Endothelial cell of umbilical vein (primary cell): ENCODE measurements around the gene CLSTN1.

Experiments
- CTCF ChIP-seq, 2 donors: IDR thresholded peaks; 1 replicate in 1 of 2; 2 replicates in 1 of 2; pipeline ENCODE4 v1.5.1; 2011; ENCODE audit warnings: low read length in 2 of 2, mild to moderate bottlenecking in 2 of 2, moderate library complexity in 2 of 2, control low read depth in 1 of 2, inconsistent platforms in 1 of 2, low read depth in 1 of 2; ENCODE audit not compliant: insufficient read depth in 1 of 2; ENCODE audit errors: extremely low read depth in 1 of 2
- EZH2 ChIP-seq: IDR thresholded peaks from 2 replicates; pipeline ENCODE4 v1.6.1; 2012; ENCODE audit warnings: borderline replicate concordance, low read depth, mild to moderate bottlenecking, moderate library complexity, low read length, inconsistent platforms; ENCODE audit not compliant: severe bottlenecking
- FOS ChIP-seq: IDR thresholded peaks from 2 replicates; pipeline ENCODE4 v1.6.1; 2011; ENCODE audit warnings: mild to moderate bottlenecking, low read length, moderate library complexity, borderline replicate concordance; ENCODE audit not compliant: insufficient read depth
- JUN ChIP-seq: IDR thresholded peaks from 2 replicates; pipeline ENCODE4 v1.6.1; 2011; ENCODE audit warnings: borderline replicate concordance, low read depth; ENCODE audit not compliant: insufficient read length, insufficient read depth
- MAX ChIP-seq: IDR thresholded peaks from 2 replicates; pipeline ENCODE4 v1.6.1; 2011; ENCODE audit not compliant: insufficient read depth, insufficient read length
- MYC ChIP-seq: IDR thresholded peaks from one replicate; pipeline ENCODE4 v1.6.1; 2011; ENCODE audit warnings: mild to moderate bottlenecking, low read depth, low read length
- POLR2A ChIP-seq: IDR thresholded peaks from 2 replicates; pipeline ENCODE4 v1.6.1; 2012; ENCODE audit warnings: low read depth, mild to moderate bottlenecking, control low read depth, low read length
- POLR2AphosphoS5 ChIP-seq: IDR thresholded peaks from 2 replicates; pipeline ENCODE4 v1.6.1; 2012; ENCODE audit warnings: low read depth, mild to moderate bottlenecking, control low read depth, low read length, moderate library complexity; ENCODE audit not compliant: insufficient read depth

- TF ChIP-seq CTCF (IDR thresholded peaks at IDR 0.05; ENCODE audit: extremely low read depth in 1 of 2, insufficient read depth in 1 of 2, low read depth in 1 of 2, low read length in 2 of 2) (no peak), POLR2A (no peak), POLR2AphosphoS5 (no peak), MAX (no peak), FOS (no peak), EZH2 (no peak), JUN (no peak), MYC (no peak)
Observed at GRCh38 chr1:9824702-9825089, 931 bp upstream of the CLSTN1 start.
